ENCODE data around the gene BNC2. TPM values are rescaled to one million over a fixed set of nuclear protein-coding genes. Genes with fewer than 3 reads are reported as not detected.

BNC2 gene
- total RNA-seq, 1 donor from 2014 or later: 16.8 TPM

- DNase-seq (ENCODE audit: low read depth, low spot score): no peak
Measured at GRCh38 chr9:16418721-16419120, 451.7 kb downstream of the BNC2 start.

- no peak for DNase-seq (ENCODE audit: low read depth, low spot score)
Measured at GRCh38 chr9:16417749-16418148, 452.7 kb downstream of the BNC2 start.

GRCh38 chr9:16417161-16417560, 453.3 kb downstream of the BNC2 start:
- no peak for DNase-seq (ENCODE audit: low read depth, low spot score)

- DNase-seq (ENCODE audit: low read depth, low spot score): no peak
Measured at GRCh38 chr9:16414451-16414850, 456.0 kb downstream of the BNC2 start.

GRCh38 chr9:16413509-16414016, 456.9 kb downstream of the BNC2 start:
- no peak for DNase-seq (ENCODE audit: low read depth, low spot score)

- DNase-seq (ENCODE audit: low read depth, low spot score): no peak
Measured at GRCh38 chr9:16412740-16413139, 457.7 kb downstream of the BNC2 start.

GRCh38 chr9:16411311-16411710, 459.2 kb downstream of the BNC2 start:
- no peak for DNase-seq (ENCODE audit: low read depth, low spot score)

- no peak for DNase-seq (ENCODE audit: low read depth, low spot score)
Measured at GRCh38 chr9:16410601-16411280, 459.7 kb downstream of the BNC2 start.

- no peak for DNase-seq (ENCODE audit: low read depth, low spot score)
Measured at GRCh38 chr9:16407617-16408016, 462.9 kb downstream of the BNC2 start.

GRCh38 chr9:16406526-16407225, 463.8 kb downstream of the BNC2 start:
- no peak for DNase-seq (ENCODE audit: low read depth, low spot score)

GRCh38 chr9:16405421-16405820, 465.0 kb downstream of the BNC2 start:
- no peak for DNase-seq (ENCODE audit: low read depth, low spot score)

- DNase-seq (ENCODE audit: low read depth, low spot score): no peak
Measured at GRCh38 chr9:16401701-16402100, 468.8 kb downstream of the BNC2 start.

GRCh38 chr9:16398691-16399090, 471.8 kb downstream of the BNC2 start:
- no peak for DNase-seq (ENCODE audit: low read depth, low spot score)

GRCh38 chr9:16396389-16396788, 474.1 kb downstream of the BNC2 start:
- DNase-seq (ENCODE audit: low read depth, low spot score): no peak

- DNase-seq (ENCODE audit: low read depth, low spot score): no peak
Measured at GRCh38 chr9:16391369-16391768, 479.1 kb downstream of the BNC2 start.

- no peak for DNase-seq (ENCODE audit: low read depth, low spot score)
Measured at GRCh38 chr9:16387382-16387781, 483.1 kb downstream of the BNC2 start.

- DNase-seq (ENCODE audit: low read depth, low spot score): no peak
Measured at GRCh38 chr9:16386827-16387077, 483.7 kb downstream of the BNC2 start.

- DNase-seq (ENCODE audit: low read depth, low spot score): no peak
Measured at GRCh38 chr9:16386007-16386826, 484.3 kb downstream of the BNC2 start.

- no peak for DNase-seq (ENCODE audit: low read depth, low spot score)
Measured at GRCh38 chr9:16385590-16385989, 484.9 kb downstream of the BNC2 start.

- no peak for DNase-seq (ENCODE audit: low read depth, low spot score)
Measured at GRCh38 chr9:16384993-16385392, 485.5 kb downstream of the BNC2 start.

GRCh38 chr9:16377311-16377710, 493.2 kb downstream of the BNC2 start:
- DNase-seq (ENCODE audit: low read depth, low spot score): no peak

- no peak for DNase-seq (ENCODE audit: low read depth, low spot score)
Measured at GRCh38 chr9:16371306-16371705, 499.2 kb downstream of the BNC2 start.
